Measurements from ENCODE around the gene TAL1. TPM values are rescaled to one million over a fixed set of nuclear protein-coding genes. Genes with fewer than 3 reads are reported as not detected.

The TAL1 gene
- total and polyA plus RNA-seq, 2 of the 8 experiments (the other 6 are each of a cell fraction or from before 2014, with no cell fraction given): 0.09 to 0.15 TPM

- no peak for TF ChIP-seq CTCF (IDR thresholded peaks at IDR 0.05; ENCODE audit: control extremely low read depth in 1 of 3, insufficient read depth in 1 of 3, low read depth in 1 of 3, low read length in 3 of 3)
- TF ChIP-seq POLR2AphosphoS5 (IDR thresholded peaks at IDR 0.05; ENCODE audit: low read depth, low read length): no peak
- TF ChIP-seq USF2 (IDR thresholded peaks at IDR 0.05; ENCODE audit: low read length): no peak
- no peak for TF ChIP-seq PHF8 (conservative IDR thresholded peaks at IDR 0.05; ENCODE audit: low read depth, low read length)
- TF ChIP-seq ATF2 (IDR thresholded peaks at IDR 0.05; ENCODE audit: low read length): no peak
- TF ChIP-seq RAD21 (IDR thresholded peaks at IDR 0.05 in 1 of 2, conservative IDR thresholded peaks at IDR 0.05 in 1 of 2; ENCODE audit: low read depth in 2 of 2, low read length in 2 of 2): no peak
- TF ChIP-seq CBX8 (IDR thresholded peaks at IDR 0.05; ENCODE audit: borderline replicate concordance, low read depth, low read length): no peak
- peak; percentile 91; the same call in 1 of the 2 replicates for TF ChIP-seq SUZ12 (IDR thresholded peaks at IDR 0.05; ENCODE audit: low read length)
- no peak for TF ChIP-seq ASH2L (IDR thresholded peaks at IDR 0.05; ENCODE audit: low read length)
- TF ChIP-seq SP1 (IDR thresholded peaks at IDR 0.05; ENCODE audit: low read depth, low read length): 0 out of 2 replicates have a peak, but pooled peaks have one; percentile 9
- peak; percentile 91 for TF ChIP-seq RNF2 (IDR thresholded peaks at IDR 0.05; ENCODE audit: borderline replicate concordance, low read depth, low read length, missing control alignments, poor library complexity, severe bottlenecking)
These were observed 5.7 kb downstream of the TAL1 start (continued) for GRCh38 chr1:47226121-47226838.

Measured in H1 (cell line).